Spleen (tissue), 11 donors: ENCODE data around the gene HYAL1. TPM values are rescaled to one million over a fixed set of nuclear protein-coding genes. Genes with fewer than 3 reads are reported as not detected.
"Not testable (repeated sequence)": the region's sequence is repeated elsewhere in the genome, so short reads cannot be mapped to it uniquely, and the experiment has no call there.

Source experiments
- DNase-seq: peaks from one replicate; pipeline ENCODE4 v3.0.0-alpha.2; 2020
- H3K27ac ChIP-seq, 8 donors: fragments of 200-600 bp; sonication (generic) in 7 of 8; 1 replicate in 4 of 8; 2 replicates in 4 of 8; pipeline versions ENCODE4 v1.5.0 to v1.8.0; 2016 to 2021; ENCODE audit warnings: inconsistent platforms in 4 of 8, mild to moderate bottlenecking in 4 of 8, moderate library complexity in 1 of 8
- H3K27me3 ChIP-seq, 7 donors: fragments of 200-600 bp; sonication (generic) in 6 of 7; replicated peaks in 1 of 7; 1 replicate in 4 of 7; 2 replicates in 3 of 7; pipeline versions ENCODE4 v1.5.0 to v1.8.0; 2016 to 2021; ENCODE audit warnings: inconsistent platforms in 3 of 7, mild to moderate bottlenecking in 1 of 7
- H3K36me3 ChIP-seq, 6 donors: fragments of 200-600 bp; sonication (generic) in 5 of 6; 1 replicate in 4 of 6; 2 replicates in 2 of 6; pipeline versions ENCODE4 v1.5.0 to v1.8.0; 2016 to 2021; ENCODE audit warnings: inconsistent platforms in 2 of 6
- H3K4me1 ChIP-seq, 6 donors: fragments of 200-600 bp; sonication (generic) in 5 of 6; 1 replicate in 3 of 6; 2 replicates in 3 of 6; pipeline versions ENCODE4 v1.5.0 to v1.8.0; 2016 to 2021; ENCODE audit warnings: inconsistent platforms in 3 of 6
- H3K4me3 ChIP-seq, 8 donors: fragments of 200-600 bp; sonication (generic) in 7 of 8; 1 replicate in 4 of 8; 2 replicates in 4 of 8; pipeline versions ENCODE4 v1.5.0 to v1.8.0; 2016 to 2021; ENCODE audit warnings: inconsistent platforms in 4 of 8, mild to moderate bottlenecking in 4 of 8, moderate library complexity in 2 of 8
- H3K9me3 ChIP-seq, 8 donors: fragments of 200-600 bp; sonication (generic) in 7 of 8; 1 replicate in 4 of 8; 2 replicates in 4 of 8; pipeline versions ENCODE4 v1.5.0 to v1.8.0; 2016 to 2021; ENCODE audit warnings: inconsistent platforms in 4 of 8
- POLR2A ChIP-seq, 3 donors: fragments of 450-650 bp; IDR thresholded peaks; one replicate each; pipeline ENCODE4 v1.5.1; 2017; ENCODE audit warnings: antibody characterized with exemption in 3 of 3, mild to moderate bottlenecking in 1 of 3
- POLR2AphosphoS5 ChIP-seq, 3 donors: sonication (generic); formaldehyde crosslinking; IDR thresholded peaks; one replicate each; pipeline ENCODE4 v1.5.1; 2017; ENCODE audit warnings: antibody characterized with exemption in 3 of 3
- WGBS, 5 donors: extraction: QIAGEN DNeasy Blood & Tissue Kit in 3 of 5; methylation state at CpG; one replicate each; pipeline versions ENCODE4 v1.1.5 to v1.1.7; 2013 to 2018; 5-methylcytosine and 5-hydroxymethylcytosine counted together
- intact Hi-C: fragments of 100-400 bp; cut with DNase I; formaldehyde crosslinking; loops from one replicate; pipeline ENCODE4 v1.15.0; 2023; ENCODE audit warnings: low total_unique reads
- polyA plus RNA-seq, 3 donors: library from polyadenylated mRNA; stranded (reverse); fragments of 200-250 nt; gene quantifications; one replicate each; pipeline ENCODE4 v1.2.1, GENCODE V29; 2013
- total RNA-seq, 7 donors: library from RNA; depleted of rRNA in 3 of 7; stranded (reverse); fragments of >200 nt in 3 of 7; fragmentation: NEBNext Ultra II Directional in 4 of 7; extraction: Animal tissue kit (Norgen Biotek cat#: 25700) in 4 of 7; gene quantifications; one replicate each; pipeline versions ENCODE4 v1.1.0 to v1.2.1, GENCODE V29; 2016 to 2021
- TF ChIP-seq, protein P1 (sequence below), 11 experiments: fragments of 200-600 bp in 7 of 11; fragments of 450-650 bp in 4 of 11; sonication (generic) in 4 of 11; IDR thresholded peaks in 8 of 11; conservative IDR thresholded peaks in 3 of 11; 1 replicate in 7 of 11; 2 replicates in 4 of 11; pipeline versions ENCODE4 v1.4.0 to v1.8.0; 2016 to 2021; ENCODE audit warnings: antibody characterized with exemption in 11 of 11, inconsistent platforms in 4 of 11, mild to moderate bottlenecking in 1 of 11
- donor health status: healthy with polysubstance abuse.
- donor health status: DM: no; HTN: no; CAD: no; lungs with moderate emphysema.
- donor health status: DM: no; HTN: no; CAD: no.
- donor health status: Bipolar disorder and iron deficiency.
- donor health status: healthy.
- donor health status: DM: no; HTN: no; CAD: no.
- donor health status: DM: yes; HTN: yes; CAD: no.

The HYAL1 gene
- total and polyA plus RNA-seq, 10 donors: 18.2 to 172 (median 97.8) TPM

DNA sequence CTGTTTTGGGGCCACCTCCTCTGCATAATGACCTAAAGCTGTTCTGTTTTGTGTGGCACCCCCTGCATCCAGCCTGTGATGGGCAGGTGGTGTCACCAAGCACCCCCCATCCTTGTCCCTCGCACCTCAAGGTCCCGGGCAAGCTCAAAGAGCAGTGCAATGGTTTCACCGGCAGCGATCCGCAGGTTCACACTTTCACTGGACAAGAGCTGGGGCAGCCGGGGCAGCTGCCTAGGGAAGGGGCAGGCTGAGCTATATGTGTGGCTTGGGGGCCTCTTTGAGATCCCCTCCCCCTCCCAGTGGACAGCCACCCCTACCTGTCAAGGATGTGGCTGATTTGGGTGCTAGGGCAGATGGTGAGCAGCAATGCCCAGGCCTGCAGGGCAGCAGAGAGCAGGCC lies 14.2 kb downstream of the HYAL1 start:
- 93 to 99% (median 96%) methylated on average over 6 of the region's 6 CpGs for WGBS, 5 donors
- intact Hi-C loops: no loop called here

DNA sequence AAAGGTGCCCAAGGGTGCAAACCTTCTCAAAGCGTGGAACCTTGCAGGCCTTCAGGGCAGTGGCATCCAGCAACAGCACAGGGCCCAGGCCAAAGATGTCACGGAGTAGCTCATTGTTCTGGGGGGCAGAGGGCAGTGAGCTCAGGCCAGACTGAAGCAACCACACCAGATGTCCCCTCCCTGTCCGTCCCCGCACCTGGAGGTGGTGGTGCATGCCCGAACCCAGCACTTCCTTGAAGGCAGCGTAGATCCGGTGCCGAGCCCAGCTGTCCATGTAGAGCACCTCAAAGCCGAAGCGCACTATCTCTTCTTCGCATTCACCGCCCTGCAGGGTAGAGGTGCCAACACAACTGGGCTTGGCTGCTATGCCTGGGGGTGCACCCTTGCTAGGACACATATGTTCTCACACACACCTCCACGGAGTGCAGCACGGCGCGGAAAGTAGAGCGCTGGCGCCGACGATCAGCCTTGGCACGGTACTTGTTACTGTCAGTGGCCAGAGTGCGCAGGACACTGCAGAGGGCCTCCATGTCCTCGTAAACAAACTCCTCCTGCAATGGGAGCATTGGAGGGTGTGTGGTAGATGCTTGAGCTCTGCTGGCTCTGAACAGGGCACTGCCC lies 14.9 kb downstream of the HYAL1 start:
- Histone ChIP-seq H3K4me1 (peaks cover 13 to 33% (median 24%) of the 10 kb centered on the region in 6 donors), H3K27me3 (no peaks in the 10 kb centered on the region), H3K9me3 (no peaks in the 10 kb centered on the region), H3K36me3 (peaks cover 0 to 48% (median 40%) of the 10 kb centered on the region in 6 donors), H3K4me3 (no peak overlapping the region), H3K27ac (no peak overlapping the region)
- WGBS, 5 donors: 92 to 98% (median 95%) methylated on average over 23 of the region's 23 CpGs
- TF ChIP-seq POLR2AphosphoS5 (IDR thresholded peaks at IDR 0.05): no peak
- TF ChIP-seq, protein P1, sequence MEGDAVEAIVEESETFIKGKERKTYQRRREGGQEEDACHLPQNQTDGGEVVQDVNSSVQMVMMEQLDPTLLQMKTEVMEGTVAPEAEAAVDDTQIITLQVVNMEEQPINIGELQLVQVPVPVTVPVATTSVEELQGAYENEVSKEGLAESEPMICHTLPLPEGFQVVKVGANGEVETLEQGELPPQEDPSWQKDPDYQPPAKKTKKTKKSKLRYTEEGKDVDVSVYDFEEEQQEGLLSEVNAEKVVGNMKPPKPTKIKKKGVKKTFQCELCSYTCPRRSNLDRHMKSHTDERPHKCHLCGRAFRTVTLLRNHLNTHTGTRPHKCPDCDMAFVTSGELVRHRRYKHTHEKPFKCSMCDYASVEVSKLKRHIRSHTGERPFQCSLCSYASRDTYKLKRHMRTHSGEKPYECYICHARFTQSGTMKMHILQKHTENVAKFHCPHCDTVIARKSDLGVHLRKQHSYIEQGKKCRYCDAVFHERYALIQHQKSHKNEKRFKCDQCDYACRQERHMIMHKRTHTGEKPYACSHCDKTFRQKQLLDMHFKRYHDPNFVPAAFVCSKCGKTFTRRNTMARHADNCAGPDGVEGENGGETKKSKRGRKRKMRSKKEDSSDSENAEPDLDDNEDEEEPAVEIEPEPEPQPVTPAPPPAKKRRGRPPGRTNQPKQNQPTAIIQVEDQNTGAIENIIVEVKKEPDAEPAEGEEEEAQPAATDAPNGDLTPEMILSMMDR (IDR thresholded peaks at IDR 0.05 in 8 of 11, conservative IDR thresholded peaks at IDR 0.05 in 3 of 11): no peak
- TF ChIP-seq POLR2A (IDR thresholded peaks at IDR 0.05): no peak
- intact Hi-C loops: no loop called here
- DNase-seq: peak; percentile 67

More for the DNA sequence above, 14.2 kb downstream of the HYAL1 start:
- Histone ChIP-seq H3K4me1 (peaks cover 13 to 33% (median 24%) of the 10 kb centered on the region in 6 donors), H3K27me3 (no peaks in the 10 kb centered on the region), H3K27ac (no peak overlapping the region), H3K9me3 (no peaks in the 10 kb centered on the region), H3K4me3 (no peak overlapping the region), H3K36me3 (peaks cover 0 to 48% (median 40%) of the 10 kb centered on the region in 6 donors)
- peak; percentile 68 for DNase-seq
- TF ChIP-seq POLR2AphosphoS5 (IDR thresholded peaks at IDR 0.05) (no peak), POLR2A (IDR thresholded peaks at IDR 0.05) (no peak)
- TF ChIP-seq, protein P1 (IDR thresholded peaks at IDR 0.05 in 8 of 11, conservative IDR thresholded peaks at IDR 0.05 in 3 of 11): no peak

DNA sequence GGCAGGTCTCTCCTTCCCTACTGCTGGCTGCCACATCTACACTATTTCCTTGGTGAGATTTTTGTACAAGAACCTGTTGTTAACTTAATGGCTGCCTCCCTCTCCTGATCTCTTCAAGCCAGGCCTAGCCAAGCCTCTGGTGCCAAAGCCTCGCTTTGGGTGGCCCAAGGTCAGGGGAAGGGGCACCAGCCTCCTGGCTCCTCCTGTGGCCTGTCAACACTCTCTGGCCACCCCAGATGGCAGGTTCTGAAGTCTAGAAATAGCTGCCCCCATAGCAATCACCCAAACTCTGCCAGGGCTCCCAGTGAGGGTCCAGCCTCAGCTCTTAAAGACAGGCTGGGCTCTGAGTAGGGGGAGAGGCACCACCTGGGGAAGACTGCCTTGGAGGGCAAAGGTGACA lies 16.1 kb downstream of the HYAL1 start:
- Histone ChIP-seq H3K27me3 (no peaks in the 10 kb centered on the region), H3K4me3 (no peak overlapping the region), H3K9me3 (no peaks in the 10 kb centered on the region), H3K4me1 (peaks cover 9 to 24% (median 14%) of the 10 kb centered on the region in 6 donors), H3K36me3 (peaks cover 0 to 48% (median 40%) of the 10 kb centered on the region in 6 donors), H3K27ac (no peak overlapping the region)
- no peak for DNase-seq
- 83 to 95% (median 88%) methylated on average over 1 of the region's 1 CpG for WGBS, 5 donors
- TF ChIP-seq, protein P1 (IDR thresholded peaks at IDR 0.05 in 8 of 11, conservative IDR thresholded peaks at IDR 0.05 in 3 of 11): no peak
- TF ChIP-seq POLR2AphosphoS5 (IDR thresholded peaks at IDR 0.05) (no peak), POLR2A (IDR thresholded peaks at IDR 0.05) (no peak)
- intact Hi-C loops: no loop called here

DNA sequence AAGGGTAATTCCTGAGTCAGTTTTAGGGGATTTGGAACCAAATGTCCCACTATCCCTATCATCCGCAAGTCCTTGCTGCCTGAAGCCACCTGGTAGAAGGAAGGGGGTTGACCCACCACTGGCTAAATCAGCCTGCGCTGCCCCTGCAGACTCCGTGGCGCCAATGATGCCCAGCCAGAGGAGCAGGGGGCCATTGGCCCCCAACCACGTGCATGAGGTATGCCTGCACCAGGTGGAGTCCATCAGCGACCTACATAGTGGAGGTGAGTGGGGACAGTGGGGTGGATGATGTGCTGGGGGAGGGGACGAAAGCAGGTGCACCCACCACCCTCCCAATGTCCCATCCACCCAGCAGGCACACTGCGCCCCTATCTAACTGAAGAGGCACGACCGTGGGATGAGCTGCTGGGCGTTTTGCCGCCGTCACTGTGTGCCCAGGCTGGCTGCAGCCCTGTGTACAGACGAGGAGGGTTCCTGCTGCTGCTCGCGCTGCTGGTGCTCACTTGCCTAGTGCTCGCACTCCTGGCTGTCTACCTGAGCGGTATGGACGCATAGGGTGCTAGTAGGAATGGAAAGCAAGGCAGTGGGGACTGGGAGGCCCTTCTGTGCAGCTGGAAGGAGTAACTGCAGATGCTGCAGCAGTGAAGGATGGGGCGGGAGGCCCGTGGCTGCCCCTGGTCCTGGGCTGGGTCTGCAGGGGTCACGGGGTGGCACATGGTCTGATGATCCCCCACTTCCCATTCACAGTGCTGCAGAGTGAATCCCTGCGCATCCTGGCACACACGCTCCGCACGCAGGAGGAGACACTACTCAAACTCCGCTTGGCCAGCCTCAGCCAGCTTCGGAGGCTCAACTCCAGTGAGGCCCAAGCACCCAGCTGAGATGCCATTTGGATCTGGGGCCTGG lies 16.8 kb downstream of the HYAL1 start:
- peaks cover 0 to 48% (median 40%) of the 10 kb centered on the region in 6 donors for H3K36me3 ChIP-seq
- peaks cover 7 to 18% (median 11%) of the 10 kb centered on the region in 6 donors for H3K4me1 ChIP-seq
- H3K27ac ChIP-seq: no peak overlapping the region
- intact Hi-C loops: no loop called here
- peak; percentile 68 for DNase-seq
- H3K9me3 ChIP-seq: no peaks in the 10 kb centered on the region
- TF ChIP-seq POLR2A (IDR thresholded peaks at IDR 0.05) (no peak), POLR2AphosphoS5 (IDR thresholded peaks at IDR 0.05) (peak in 2 of 3 donors; percentile 7 to 36)
- WGBS, 5 donors: 85 to 96% (median 92%) methylated on average over 17 to 28 of the region's 28 CpGs
- H3K4me3 ChIP-seq: no peak overlapping the region
- H3K27me3 ChIP-seq: no peaks in the 10 kb centered on the region

DNA sequence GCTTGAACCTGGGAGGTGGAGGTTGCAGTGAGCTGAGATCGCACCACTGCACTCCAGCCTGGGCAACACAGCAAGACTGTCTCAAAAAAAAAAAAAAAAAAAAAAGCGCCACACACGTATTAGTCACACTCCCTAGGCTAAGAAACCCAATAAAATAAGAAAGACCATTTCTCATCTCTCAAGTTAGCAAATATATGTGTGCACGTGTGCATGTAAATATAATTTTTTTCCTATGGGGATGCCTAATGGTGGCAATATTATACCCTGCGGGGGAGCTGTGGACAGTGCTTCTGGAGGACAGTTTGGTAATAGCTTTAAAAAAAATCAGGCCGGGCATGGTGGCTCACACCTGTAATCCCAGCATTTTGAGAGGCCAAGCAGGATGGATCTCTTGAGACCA lies 19.3 kb downstream of the HYAL1 start:
- H3K4me1 ChIP-seq, H3K4me3 ChIP-seq, intact Hi-C loops, DNase-seq, H3K27me3 ChIP-seq, H3K9me3 ChIP-seq, H3K27ac ChIP-seq: not testable (repeated sequence)
- WGBS, 5 donors: 85 to 95% (median 90%) methylated on average over 6 of the region's 6 CpGs
- peaks cover 0 to 33% (median 28%) of the 10 kb centered on the region in 6 donors for H3K36me3 ChIP-seq
